ENCODE data around the gene SCART1. TPM values are rescaled to one million over a fixed set of nuclear protein-coding genes. Genes with fewer than 3 reads are reported as not detected.

The SCART1 gene
- total RNA-seq, 1 experiment from 2014 or later: 1.1 TPM

DNA sequence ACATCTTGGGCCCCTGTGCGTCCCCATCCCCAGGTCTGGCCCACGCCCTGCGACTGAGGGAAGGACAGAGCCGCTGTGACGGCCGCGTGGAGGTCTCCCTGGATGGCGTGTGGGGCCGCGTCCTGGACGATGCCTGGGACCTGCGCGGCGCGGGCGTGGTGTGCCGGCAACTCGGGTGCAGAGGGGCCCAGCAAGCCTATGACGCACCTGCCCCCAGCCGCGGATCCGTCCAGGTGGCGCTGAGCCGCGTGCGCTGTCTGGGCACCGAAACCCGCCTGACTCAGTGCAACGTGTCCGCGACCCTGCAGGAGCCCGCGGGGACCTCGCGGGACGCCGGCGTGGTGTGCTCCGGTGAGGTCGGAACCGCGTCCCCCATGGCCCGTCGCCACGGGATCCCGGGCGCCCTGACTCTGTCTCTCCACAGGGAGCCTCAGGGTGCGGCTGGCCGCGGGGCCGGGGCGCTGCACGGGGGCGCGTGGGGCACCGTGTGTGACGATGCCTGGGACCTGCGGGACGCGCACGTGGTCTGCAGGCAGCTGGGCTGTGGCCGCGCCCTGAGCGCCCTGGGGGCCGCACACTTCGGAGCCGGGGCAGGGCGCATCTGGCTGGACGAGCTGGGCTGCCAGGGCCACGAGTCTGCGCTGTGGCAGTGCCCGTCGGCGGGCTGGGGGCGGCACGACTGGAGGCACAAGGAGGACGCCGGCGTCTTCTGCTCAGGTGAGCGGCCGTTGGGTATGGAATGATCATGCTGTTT is 5.9 kb downstream of the SCART1 start (continued):
- TF ChIP-seq HMGXB4 (CRISPR knock-in tag; IDR thresholded peaks at IDR 0.05) (no peak), ETV6 (CRISPR knock-in tag; IDR thresholded peaks at IDR 0.05) (no peak), ZNF512 (CRISPR knock-in tag; IDR thresholded peaks at IDR 0.05; ENCODE audit: borderline replicate concordance) (no peak), NFYB (CRISPR knock-in tag; conservative IDR thresholded peaks at IDR 0.05; ENCODE audit: low read depth) (no peak), SP1 (CRISPR knock-in tag; conservative IDR thresholded peaks at IDR 0.05) (no peak), FOXP4 (CRISPR knock-in tag; IDR thresholded peaks at IDR 0.05) (no peak), KAT7 (CRISPR knock-in tag; IDR thresholded peaks at IDR 0.05; ENCODE audit: borderline replicate concordance) (no peak), AFF4 (CRISPR knock-in tag; IDR thresholded peaks at IDR 0.05; ENCODE audit: borderline replicate concordance) (no peak), HMGA2 (CRISPR knock-in tag; IDR thresholded peaks at IDR 0.05) (no peak)

DNA sequence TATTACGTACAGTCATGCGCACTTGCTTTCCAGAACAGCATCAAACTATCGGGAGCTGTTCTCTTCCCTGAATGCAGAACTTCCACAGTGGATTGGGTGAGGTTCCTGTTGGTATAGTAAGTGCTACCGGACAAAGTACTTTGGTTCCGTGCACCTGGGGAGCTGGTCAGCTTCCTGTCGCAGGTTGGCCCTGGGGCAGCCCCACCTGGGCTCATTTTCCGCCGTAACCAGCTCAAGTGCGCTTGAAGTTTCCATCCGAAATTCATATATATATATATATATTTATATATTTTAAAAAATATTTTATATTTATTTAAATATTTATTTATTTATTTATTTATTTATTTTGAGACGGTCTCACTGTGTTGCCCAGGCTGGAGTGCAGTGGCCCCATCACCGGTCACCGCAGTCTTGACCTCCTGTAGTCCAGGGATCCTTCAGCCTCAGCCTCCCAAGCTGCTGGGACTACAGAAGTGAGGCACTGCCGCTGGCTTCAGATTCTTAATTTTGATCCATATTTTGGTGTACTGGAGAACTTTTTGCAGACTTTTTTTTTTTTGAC is 6.5 kb downstream of the SCART1 start:
- DNase-seq (ENCODE audit: low spot score) (no peak), ATAC-seq (no peak)
- POLR2A ChIA-PET: no interaction called here
- Mint-ChIP-seq H3K27ac (no peak overlapping the region), H3K36me3 (peaks cover 42% of the 10 kb centered on the region), H3K9me3 (peaks cover 51% of the 10 kb centered on the region), H3K27me3 (ENCODE audit: low read depth) (peaks cover 13% of the 10 kb centered on the region), H3K4me3 (no peak overlapping the region), H3K4me1 (no peaks in the 10 kb centered on the region)
- CTCF ChIA-PET: no interaction called here
- peak; percentile 29; the same call in 1 of the 2 replicates for TF ChIP-seq HMGA2 (CRISPR knock-in tag; IDR thresholded peaks at IDR 0.05)
- TF ChIP-seq ZBTB21 (CRISPR knock-in tag; IDR thresholded peaks at IDR 0.05; ENCODE audit: borderline replicate concordance): no peak

DNA sequence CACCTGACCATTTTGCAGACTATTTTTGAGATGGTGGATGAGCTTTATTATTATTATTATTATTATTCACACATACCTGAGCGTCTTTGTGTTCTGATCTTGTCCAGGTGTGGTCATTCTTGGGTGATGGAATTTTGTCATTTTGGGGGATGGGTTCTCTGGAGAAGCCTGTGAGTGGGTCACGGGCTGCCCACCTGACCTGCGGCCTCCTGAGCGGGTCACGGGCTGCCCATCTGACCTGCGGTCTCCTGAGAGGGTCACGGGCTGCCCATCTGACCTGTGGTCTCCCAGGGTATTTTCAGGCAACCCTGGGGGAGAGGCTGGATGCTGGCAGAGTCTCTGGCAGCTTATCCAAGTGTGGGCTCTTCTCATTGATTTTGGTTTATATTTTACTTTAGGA is 7.3 kb downstream of the SCART1 start:
- no peak overlapping the region for H3K4me3 Mint-ChIP-seq
- TF ChIP-seq FOXP1 (CRISPR knock-in tag; IDR thresholded peaks at IDR 0.05; ENCODE audit: borderline replicate concordance) (no peak), NFATC4 (CRISPR knock-in tag; IDR thresholded peaks at IDR 0.05) (no peak), KAT7 (CRISPR knock-in tag; IDR thresholded peaks at IDR 0.05; ENCODE audit: borderline replicate concordance) (no peak)
- H3K4me1 Mint-ChIP-seq: no peaks in the 10 kb centered on the region
- DNase-seq (ENCODE audit: low spot score): no peak
- ChIA-PET CTCF (no interaction called here), POLR2A (no interaction called here)
- H3K9me3 Mint-ChIP-seq: peaks cover 46% of the 10 kb centered on the region
- H3K27ac Mint-ChIP-seq: no peak overlapping the region
- peaks cover 13% of the 10 kb centered on the region for H3K27me3 Mint-ChIP-seq (ENCODE audit: low read depth)
- ATAC-seq: no peak
- peaks cover 42% of the 10 kb centered on the region for H3K36me3 Mint-ChIP-seq
